Measurements from ENCODE around the gene PRTG. TPM values are rescaled to one million over a fixed set of nuclear protein-coding genes. Genes with fewer than 3 reads are reported as not detected.

The PRTG gene
- total and polyA plus RNA-seq, 2 donors (not counting 3 experiments of a cell fraction or from before 2014, with no cell fraction given), result 3.4 to 12.4 TPM

DNA sequence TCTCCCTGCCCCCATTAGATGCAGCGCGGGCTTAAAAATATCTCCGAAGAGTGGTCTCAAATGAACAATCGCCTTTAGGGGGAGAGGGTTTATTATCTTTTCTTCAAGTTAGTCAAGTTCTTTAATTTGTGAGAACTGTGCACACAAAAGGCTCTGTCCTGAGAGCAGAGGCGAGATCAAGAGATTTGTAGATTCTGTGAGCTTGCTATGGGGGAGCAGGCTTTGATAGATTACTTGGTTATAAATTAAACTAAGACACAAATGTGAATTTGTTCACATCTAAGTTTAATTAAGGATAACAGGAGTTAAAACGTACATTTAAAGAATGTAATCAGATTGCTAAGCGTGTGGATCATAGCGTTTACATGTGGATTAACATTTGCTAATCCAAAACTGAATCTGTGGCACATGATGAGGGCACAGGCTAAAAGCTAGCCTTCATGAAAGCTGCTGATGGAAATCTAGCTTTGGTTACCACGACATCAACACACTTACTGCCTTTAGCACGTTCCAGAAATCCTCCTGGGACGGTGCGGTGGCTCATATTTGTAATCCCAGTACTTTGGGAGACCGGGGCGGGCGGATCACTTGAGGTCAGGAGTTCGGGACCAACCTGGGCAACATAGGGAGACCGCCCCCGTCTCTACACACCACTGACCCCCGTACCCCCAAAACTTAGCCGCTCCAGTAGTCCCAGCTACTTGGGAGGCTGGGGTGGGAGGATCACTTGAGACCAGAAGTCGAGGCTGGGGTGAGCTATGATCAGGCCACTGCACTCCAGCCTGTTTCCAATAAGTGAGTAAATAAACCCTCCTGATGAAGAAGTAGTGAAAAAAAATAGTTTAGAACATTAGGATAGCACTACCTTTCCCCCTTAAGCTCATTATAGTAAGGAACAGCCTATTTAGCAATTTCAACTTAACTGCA, 1.0 kb upstream of the PRTG start:
- dilution Hi-C loops (cut with MboI; ENCODE audit: extremely low pct_ligation_motif_present, low sequenced_read_pairs) (no loop called here), intact Hi-C loops (cut with micrococcal nuclease) (loop anchor here (2.0 to 5.0 kb wide), 3 partner anchors 77 to 153 kb away; no protein-coding TSS in a partner anchor)
- POLR2A ChIA-PET, result interaction anchor here (1.2 kb wide), 1 partner anchor 36 kb away, joined by 3 read pairs; no protein-coding TSS in a partner anchor

More for the DNA sequence above, 1.0 kb upstream of the PRTG start:
- no peak overlapping the region for H3K27ac ChIP-seq (ENCODE audit: insufficient read depth, low read depth, low read length)
- H2AFZ ChIP-seq (ENCODE audit: low read depth, low read length), result peak overlapping the region; percentile 83
- no peaks in the 10 kb centered on the region for H4K20me1 ChIP-seq (replicated peaks; ENCODE audit: control insufficient read depth, extremely low read depth, insufficient read depth, low read length)
- DNase-seq (ENCODE audit: low read depth, low spot score) (peak; percentile 42), FAIRE-seq (no peak)
- H3K27me3 ChIP-seq (ENCODE audit: control insufficient read depth in 2 of 2, insufficient read depth in 2 of 2, low read length in 2 of 2), result peaks cover 0 to 4% of the 10 kb centered on the region in 2 experiments
- TF ChIP-seq FOS (IDR thresholded peaks at IDR 0.05; ENCODE audit: borderline replicate concordance, insufficient read depth, low read length) (no peak), JUN (IDR thresholded peaks at IDR 0.05; ENCODE audit: borderline replicate concordance, insufficient read depth, insufficient read length, low read depth) (no peak), EZH2 (IDR thresholded peaks at IDR 0.05; ENCODE audit: borderline replicate concordance, low read depth, low read length, severe bottlenecking) (no peak), MYC (IDR thresholded peaks at IDR 0.05; ENCODE audit: low read depth, low read length) (no peak), GATA2 (IDR thresholded peaks at IDR 0.05; ENCODE audit: insufficient read depth, insufficient read length, low read depth, low read length) (no peak), POLR2A (IDR thresholded peaks at IDR 0.05; ENCODE audit: low read depth, low read length) (no peak), POLR2AphosphoS5 (IDR thresholded peaks at IDR 0.05; ENCODE audit: insufficient read depth, low read depth, low read length) (no peak), CTCF (IDR thresholded peaks at IDR 0.05; ENCODE audit: extremely low read depth in 1 of 2, insufficient read depth in 1 of 2, low read depth in 1 of 2, low read length in 2 of 2) (no peak)
- TF ChIP-seq, protein P1, sequence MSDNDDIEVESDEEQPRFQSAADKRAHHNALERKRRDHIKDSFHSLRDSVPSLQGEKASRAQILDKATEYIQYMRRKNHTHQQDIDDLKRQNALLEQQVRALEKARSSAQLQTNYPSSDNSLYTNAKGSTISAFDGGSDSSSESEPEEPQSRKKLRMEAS (IDR thresholded peaks at IDR 0.05; ENCODE audit: insufficient read depth, insufficient read length), result no peak
- peak overlapping the region in 2 of 3 experiments; percentile 93 to 98 for H3K4me3 ChIP-seq (replicated peaks in 1 of 3; ENCODE audit: insufficient read depth in 1 of 3, low read depth in 1 of 3, low read length in 3 of 3)
- H3K4me2 ChIP-seq (ENCODE audit: insufficient read depth, low read length), result peak overlapping the region; percentile 97
- peaks cover 2% of the 10 kb centered on the region for H3K79me2 ChIP-seq (ENCODE audit: control insufficient read depth, insufficient read depth, low read length)
- H3K4me1 ChIP-seq (ENCODE audit: control insufficient read depth, extremely low read depth, insufficient read depth, low read length), result peaks cover 11% of the 10 kb centered on the region
- peak overlapping the region; percentile 73 for H3K9ac ChIP-seq (replicated peaks; ENCODE audit: extremely low read depth, insufficient read depth, low read length)
- no TSS peak for BruUV-seq (replicated peaks)
- no peaks in the 10 kb centered on the region for H3K9me1 ChIP-seq (replicated peaks; ENCODE audit: control insufficient read depth, extremely low read depth, insufficient read depth, low read length)
- H3K36me3 ChIP-seq (ENCODE audit: control insufficient read depth in 2 of 2, extremely low read depth in 1 of 2, insufficient read depth in 2 of 2, low read length in 2 of 2), result no peaks in the 10 kb centered on the region
- CTCF ChIA-PET, result interaction anchor here (1.0 to 2.0 kb wide), 4 partner anchors 29 to 152 kb away, joined by 3 to 8 read pairs (median 4); no protein-coding TSS in a partner anchor
- no peaks in the 10 kb centered on the region for H3K9me3 ChIP-seq (replicated peaks; ENCODE audit: control insufficient read depth, insufficient read depth, low read length)

Measured in endothelial cell of umbilical vein (primary cell).